ENCODE measurements around the gene GNPTG.

GNPTG gene

GRCh38 chr16:1349351-1349750, 2.4 kb upstream of the GNPTG start:
- DNase-seq, result no peak

- no peak for DNase-seq
Measured at GRCh38 chr16:1349951-1350350, 1.8 kb upstream of the GNPTG start.

GRCh38 chr16:1350691-1351090, 1.0 kb upstream of the GNPTG start:
- no peak for DNase-seq

GRCh38 chr16:1351215-1351581, 533 bp upstream of the GNPTG start:
- DNase-seq, result no peak

GRCh38 chr16:1354815-1355540, 3.2 kb downstream of the GNPTG start:
- no peak for DNase-seq

- DNase-seq, result no peak
Measured at GRCh38 chr16:1355591-1355990, 3.9 kb downstream of the GNPTG start.

GRCh38 chr16:1356061-1356900, 4.5 kb downstream of the GNPTG start:
- no peak for DNase-seq

GRCh38 chr16:1357906-1358566, 6.3 kb downstream of the GNPTG start:
- DNase-seq, result no peak

GRCh38 chr16:1361685-1362360, 10.1 kb downstream of the GNPTG start:
- DNase-seq, result no peak

GRCh38 chr16:1362807-1363206, 11.1 kb downstream of the GNPTG start:
- DNase-seq, result no peak

- DNase-seq, result no peak
Measured at GRCh38 chr16:1363501-1364041, 11.8 kb downstream of the GNPTG start.

- no peak for DNase-seq
Measured at GRCh38 chr16:1364510-1364909, 12.8 kb downstream of the GNPTG start.

GRCh38 chr16:1366060-1366711, 14.5 kb downstream of the GNPTG start:
- DNase-seq, result no peak

- DNase-seq, result no peak
Measured at GRCh38 chr16:1366712-1367299, 15.1 kb downstream of the GNPTG start.

GRCh38 chr16:1367486-1368174, 15.9 kb downstream of the GNPTG start:
- no peak for DNase-seq

- no peak for DNase-seq
Measured at GRCh38 chr16:1371054-1371978, 19.6 kb downstream of the GNPTG start.

- DNase-seq, result no peak
Measured at GRCh38 chr16:1372292-1372950, 20.7 kb downstream of the GNPTG start.

GRCh38 chr16:1374418-1375297, 22.9 kb downstream of the GNPTG start:
- no peak for DNase-seq

GRCh38 chr16:1375298-1375640, 23.5 kb downstream of the GNPTG start:
- DNase-seq, result no peak
